HepG2 (cell line): ENCODE measurements around the gene PPP2R5D. TPM values are rescaled to one million over a fixed set of nuclear protein-coding genes. Genes with fewer than 3 reads are reported as not detected.

ENCODE experiments used
- ARNT2 ChIP-seq: sonication (generic); formaldehyde crosslinking; IDR thresholded peaks from 2 replicates; pipeline ENCODE4 v1.8.0; 2022; ENCODE audit warnings: mild to moderate bottlenecking, low read depth, missing genetic modification reagents, moderate library complexity
- CBFB ChIP-seq: sonication (generic); formaldehyde crosslinking; IDR thresholded peaks from 2 replicates; pipeline ENCODE4 v1.4.0; 2020; ENCODE audit warnings: missing genetic modification reagents
- HMG20B ChIP-seq: conservative IDR thresholded peaks from 2 replicates; pipeline ENCODE4 v1.6.1; 2016; ENCODE audit warnings: missing genetic modification reagents, missing compliant biosample characterization
- KDM1A ChIP-seq: IDR thresholded peaks from 2 replicates; pipeline ENCODE4 v1.6.1; 2016; ENCODE audit warnings: missing compliant biosample characterization
- KDM3A ChIP-seq: IDR thresholded peaks from 2 replicates; pipeline ENCODE4 v1.6.1; 2018; ENCODE audit warnings: low read depth, missing compliant biosample characterization
- MTA3 ChIP-seq: sonication (generic); formaldehyde crosslinking; IDR thresholded peaks from 2 replicates; pipeline ENCODE4 v1.4.0; 2020; ENCODE audit warnings: missing genetic modification reagents
- NCOA5 ChIP-seq: sonication (generic); formaldehyde crosslinking; IDR thresholded peaks from 2 replicates; pipeline ENCODE4 v1.4.0; 2020; ENCODE audit warnings: missing genetic modification reagents
- NFYC ChIP-seq: IDR thresholded peaks from 2 replicates; pipeline ENCODE4 v1.6.1; 2016; ENCODE audit warnings: missing genetic modification reagents, missing compliant biosample characterization
- POLR2AphosphoS5 ChIP-seq: IDR thresholded peaks from 2 replicates; pipeline ENCODE4 v1.6.1; 2012; ENCODE audit warnings: low read depth, low read length
- TBP ChIP-seq: sonication (generic); formaldehyde crosslinking; IDR thresholded peaks from 2 replicates; pipeline ENCODE4 v1.5.0; 2020; ENCODE audit warnings: missing genetic modification reagents
- TGIF2 ChIP-seq: IDR thresholded peaks from 2 replicates; pipeline ENCODE4 v1.6.1; 2016; ENCODE audit warnings: control low read depth, missing compliant biosample characterization
- TMF1 ChIP-seq: sonication (generic); formaldehyde crosslinking; IDR thresholded peaks from 2 replicates; pipeline ENCODE4 v1.8.1; 2022; ENCODE audit warnings: low read depth, missing genetic modification reagents
- ZFP82 ChIP-seq: sonication (generic); formaldehyde crosslinking; IDR thresholded peaks from 2 replicates; pipeline ENCODE4 v1.5.1; 2020; ENCODE audit warnings: mild to moderate bottlenecking, missing genetic modification reagents, borderline replicate concordance
- ZNF292 ChIP-seq: sonication (generic); formaldehyde crosslinking; IDR thresholded peaks from 2 replicates; pipeline ENCODE4 v1.8.1; 2022; ENCODE audit warnings: mild to moderate bottlenecking, low read depth, missing genetic modification reagents, borderline replicate concordance
- ZNF354B ChIP-seq: sonication (generic); formaldehyde crosslinking; IDR thresholded peaks from 2 replicates; pipeline ENCODE4 v1.8.0; 2022; ENCODE audit warnings: mild to moderate bottlenecking, missing genetic modification reagents
- ZNF382 ChIP-seq: sonication (generic); formaldehyde crosslinking; IDR thresholded peaks from 2 replicates; pipeline ENCODE4 v1.5.0; 2020; ENCODE audit warnings: missing genetic modification reagents, mild to moderate bottlenecking, borderline replicate concordance
- ZNF572 ChIP-seq: sonication (generic); formaldehyde crosslinking; IDR thresholded peaks from 2 replicates; pipeline ENCODE4 v1.5.1; 2020; ENCODE audit warnings: mild to moderate bottlenecking, missing genetic modification reagents
- polyA plus RNA-seq, 8 experiments: library from polyadenylated mRNA; depleted of rRNA in 3 of 8; stranded (reverse) in 7 of 8; unstranded in 1 of 8; fragments of >200 nt; fragmentation: Illumina TruSeq in 4 of 8; extraction: Trizol in 4 of 8; gene quantifications; 2 replicates each; pipeline versions ENCODE4 v1.2.1 to v1.2.3, GENCODE V29; 2011 to 2016; ENCODE audit warnings: low read depth in 4 of 8, missing spikeins in 1 of 8, mixed read lengths in 1 of 8; ENCODE audit not compliant: insufficient read depth in 1 of 8
- total RNA-seq, 5 experiments: library from RNA; depleted of rRNA; stranded (reverse); fragments of >200 nt; fragmentation: Illumina TruSeq; extraction: Trizol; gene quantifications; 2 replicates each; pipeline ENCODE4 v1.2.3, GENCODE V29; 2016; ENCODE audit warnings: low read depth in 1 of 5
- TF ChIP-seq, protein P1 (sequence below): sonication (generic); formaldehyde crosslinking; IDR thresholded peaks from 2 replicates; pipeline ENCODE4 v1.4.0; 2020; ENCODE audit warnings: missing genetic modification reagents, borderline replicate concordance
- TF ChIP-seq, protein P2 (sequence below): sonication (generic); formaldehyde crosslinking; IDR thresholded peaks from 2 replicates; pipeline ENCODE4 v1.8.1; 2022; ENCODE audit warnings: mild to moderate bottlenecking, missing genetic modification reagents
- TF ChIP-seq, protein P3 (sequence below): sonication (generic); formaldehyde crosslinking; IDR thresholded peaks from 2 replicates; pipeline ENCODE4 v1.4.0; 2020; ENCODE audit warnings: mild to moderate bottlenecking, missing genetic modification reagents, borderline replicate concordance
- TF ChIP-seq, protein P4 (sequence below): sonication (generic); formaldehyde crosslinking; IDR thresholded peaks from 2 replicates; pipeline ENCODE4 v1.5.0; 2020; ENCODE audit warnings: mild to moderate bottlenecking, missing genetic modification reagents

The PPP2R5D gene
- total and polyA plus RNA-seq, 2 of the 13 experiments (the other 11 are each of a cell fraction or from before 2014, with no cell fraction given), result 53.7 to 60.4 TPM

DNA sequence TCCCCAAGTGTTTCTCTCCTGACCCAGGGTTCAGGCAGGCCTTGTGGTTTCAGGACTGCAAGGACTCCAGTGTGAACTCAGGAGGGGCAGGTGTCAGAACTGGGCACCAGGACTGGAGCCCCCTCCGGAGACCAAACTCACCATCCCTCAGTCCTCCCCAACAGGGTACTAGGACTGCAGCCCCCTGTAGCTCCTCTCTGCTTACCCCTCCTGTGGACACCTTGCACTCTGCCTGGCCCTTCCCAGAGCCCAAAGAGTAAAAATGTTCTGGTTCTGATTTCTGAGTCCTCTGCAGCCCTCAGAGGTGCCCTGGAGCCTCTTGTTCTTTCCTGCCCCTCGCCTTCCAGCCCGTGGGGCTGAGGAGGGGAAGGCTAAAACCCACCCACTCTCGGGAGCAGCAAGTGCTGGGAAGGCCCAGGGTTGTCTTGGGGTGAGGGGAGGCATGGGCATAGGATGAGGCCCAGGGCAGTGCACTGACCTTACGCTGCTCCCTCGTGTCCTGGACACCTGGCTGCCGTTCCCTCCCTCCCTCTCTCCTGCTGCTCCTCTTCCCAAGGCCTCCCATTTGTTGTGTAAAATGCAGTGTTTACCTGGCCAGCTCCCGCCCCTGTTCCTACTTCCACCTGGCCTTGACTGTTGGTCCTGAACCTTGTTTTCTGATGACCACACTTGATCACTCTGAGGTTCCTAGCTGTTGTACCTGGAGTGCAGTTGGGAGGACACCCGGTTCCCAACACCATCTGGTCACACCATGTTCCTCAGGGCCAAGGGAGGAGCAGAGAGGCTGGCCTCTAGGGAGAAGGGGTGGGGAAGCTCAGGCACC is 45.2 kb upstream of the PPP2R5D start (continued):
- TF ChIP-seq, protein P1, sequence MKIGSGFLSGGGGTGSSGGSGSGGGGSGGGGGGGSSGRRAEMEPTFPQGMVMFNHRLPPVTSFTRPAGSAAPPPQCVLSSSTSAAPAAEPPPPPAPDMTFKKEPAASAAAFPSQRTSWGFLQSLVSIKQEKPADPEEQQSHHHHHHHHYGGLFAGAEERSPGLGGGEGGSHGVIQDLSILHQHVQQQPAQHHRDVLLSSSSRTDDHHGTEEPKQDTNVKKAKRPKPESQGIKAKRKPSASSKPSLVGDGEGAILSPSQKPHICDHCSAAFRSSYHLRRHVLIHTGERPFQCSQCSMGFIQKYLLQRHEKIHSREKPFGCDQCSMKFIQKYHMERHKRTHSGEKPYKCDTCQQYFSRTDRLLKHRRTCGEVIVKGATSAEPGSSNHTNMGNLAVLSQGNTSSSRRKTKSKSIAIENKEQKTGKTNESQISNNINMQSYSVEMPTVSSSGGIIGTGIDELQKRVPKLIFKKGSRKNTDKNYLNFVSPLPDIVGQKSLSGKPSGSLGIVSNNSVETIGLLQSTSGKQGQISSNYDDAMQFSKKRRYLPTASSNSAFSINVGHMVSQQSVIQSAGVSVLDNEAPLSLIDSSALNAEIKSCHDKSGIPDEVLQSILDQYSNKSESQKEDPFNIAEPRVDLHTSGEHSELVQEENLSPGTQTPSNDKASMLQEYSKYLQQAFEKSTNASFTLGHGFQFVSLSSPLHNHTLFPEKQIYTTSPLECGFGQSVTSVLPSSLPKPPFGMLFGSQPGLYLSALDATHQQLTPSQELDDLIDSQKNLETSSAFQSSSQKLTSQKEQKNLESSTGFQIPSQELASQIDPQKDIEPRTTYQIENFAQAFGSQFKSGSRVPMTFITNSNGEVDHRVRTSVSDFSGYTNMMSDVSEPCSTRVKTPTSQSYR (CRISPR knock-in tag), result peak; percentile 49; the same call in 1 of the 2 replicates
- TF ChIP-seq KDM3A (CRISPR knock-in tag) (peak; percentile 82; the same call in 1 of the 2 replicates), TMF1 (no peak), ZFP82 (CRISPR knock-in tag) (no peak), NFYC (CRISPR knock-in tag) (peak; percentile 61), ARNT2 (no peak; the same call in 1 of the 2 replicates), ZNF354B (CRISPR knock-in tag) (no peak), TGIF2 (CRISPR knock-in tag) (0 out of 2 replicates have a peak, but pooled peaks have one; percentile 25), POLR2AphosphoS5 (peak; percentile 56; the same call in 1 of the 2 replicates), ZNF572 (CRISPR knock-in tag) (peak; percentile 93), KDM1A (CRISPR knock-in tag) (no peak), MTA3 (CRISPR knock-in tag) (no peak), CBFB (CRISPR knock-in tag) (peak; percentile 50; the same call in 1 of the 2 replicates), HMG20B (CRISPR knock-in tag) (peak; percentile 84), NCOA5 (CRISPR knock-in tag) (no peak), TBP (CRISPR knock-in tag) (no peak), ZNF292 (CRISPR knock-in tag) (peak; percentile 87; the same call in 1 of the 2 replicates), ZNF382 (CRISPR knock-in tag) (no peak)
- TF ChIP-seq, protein P2, sequence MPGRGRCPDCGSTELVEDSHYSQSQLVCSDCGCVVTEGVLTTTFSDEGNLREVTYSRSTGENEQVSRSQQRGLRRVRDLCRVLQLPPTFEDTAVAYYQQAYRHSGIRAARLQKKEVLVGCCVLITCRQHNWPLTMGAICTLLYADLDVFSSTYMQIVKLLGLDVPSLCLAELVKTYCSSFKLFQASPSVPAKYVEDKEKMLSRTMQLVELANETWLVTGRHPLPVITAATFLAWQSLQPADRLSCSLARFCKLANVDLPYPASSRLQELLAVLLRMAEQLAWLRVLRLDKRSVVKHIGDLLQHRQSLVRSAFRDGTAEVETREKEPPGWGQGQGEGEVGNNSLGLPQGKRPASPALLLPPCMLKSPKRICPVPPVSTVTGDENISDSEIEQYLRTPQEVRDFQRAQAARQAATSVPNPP (CRISPR knock-in tag), result peak; percentile 96
- TF ChIP-seq, protein P3, sequence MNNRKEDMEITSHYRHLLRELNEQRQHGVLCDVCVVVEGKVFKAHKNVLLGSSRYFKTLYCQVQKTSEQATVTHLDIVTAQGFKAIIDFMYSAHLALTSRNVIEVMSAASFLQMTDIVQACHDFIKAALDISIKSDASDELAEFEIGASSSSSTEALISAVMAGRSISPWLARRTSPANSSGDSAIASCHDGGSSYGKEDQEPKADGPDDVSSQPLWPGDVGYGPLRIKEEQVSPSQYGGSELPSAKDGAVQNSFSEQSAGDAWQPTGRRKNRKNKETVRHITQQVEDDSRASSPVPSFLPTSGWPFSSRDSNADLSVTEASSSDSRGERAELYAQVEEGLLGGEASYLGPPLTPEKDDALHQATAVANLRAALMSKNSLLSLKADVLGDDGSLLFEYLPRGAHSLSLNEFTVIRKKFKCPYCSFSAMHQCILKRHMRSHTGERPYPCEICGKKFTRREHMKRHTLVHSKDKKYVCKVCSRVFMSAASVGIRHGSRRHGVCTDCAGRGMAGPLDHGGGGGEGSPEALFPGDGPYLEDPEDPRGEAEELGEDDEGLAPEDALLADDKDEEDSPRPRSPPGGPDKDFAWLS (CRISPR knock-in tag), result 0 out of 2 replicates have a peak, but pooled peaks have one; percentile 63
- TF ChIP-seq, protein P4, sequence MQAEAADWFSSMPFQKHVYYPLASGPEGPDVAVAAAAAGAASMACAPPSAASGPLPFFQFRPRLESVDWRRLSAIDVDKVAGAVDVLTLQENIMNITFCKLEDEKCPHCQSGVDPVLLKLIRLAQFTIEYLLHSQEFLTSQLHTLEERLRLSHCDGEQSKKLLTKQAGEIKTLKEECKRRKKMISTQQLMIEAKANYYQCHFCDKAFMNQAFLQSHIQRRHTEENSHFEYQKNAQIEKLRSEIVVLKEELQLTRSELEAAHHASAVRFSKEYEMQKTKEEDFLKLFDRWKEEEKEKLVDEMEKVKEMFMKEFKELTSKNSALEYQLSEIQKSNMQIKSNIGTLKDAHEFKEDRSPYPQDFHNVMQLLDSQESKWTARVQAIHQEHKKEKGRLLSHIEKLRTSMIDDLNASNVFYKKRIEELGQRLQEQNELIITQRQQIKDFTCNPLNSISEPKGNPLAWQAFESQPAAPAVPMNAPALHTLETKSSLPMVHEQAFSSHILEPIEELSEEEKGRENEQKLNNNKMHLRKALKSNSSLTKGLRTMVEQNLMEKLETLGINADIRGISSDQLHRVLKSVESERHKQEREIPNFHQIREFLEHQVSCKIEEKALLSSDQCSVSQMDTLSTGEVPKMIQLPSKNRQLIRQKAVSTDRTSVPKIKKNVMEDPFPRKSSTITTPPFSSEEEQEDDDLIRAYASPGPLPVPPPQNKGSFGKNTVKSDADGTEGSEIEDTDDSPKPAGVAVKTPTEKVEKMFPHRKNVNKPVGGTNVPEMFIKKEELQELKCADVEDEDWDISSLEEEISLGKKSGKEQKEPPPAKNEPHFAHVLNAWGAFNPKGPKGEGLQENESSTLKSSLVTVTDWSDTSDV (CRISPR knock-in tag), result no peak
